ENCODE data around the gene RBMS3.

- TF ChIP-seq CTCF (IDR thresholded peaks at IDR 0.05) (no peak), POLR2A (IDR thresholded peaks at IDR 0.05) (no peak)
Observed at GRCh38 chr3:29451920-29452319, 171.0 kb downstream of the RBMS3 start.
